Measurements from ENCODE around the gene GTF2H2.
"Not testable (repeated sequence)": the region's sequence is repeated elsewhere in the genome, so short reads cannot be mapped to it uniquely, and the experiment has no call there.

DNA sequence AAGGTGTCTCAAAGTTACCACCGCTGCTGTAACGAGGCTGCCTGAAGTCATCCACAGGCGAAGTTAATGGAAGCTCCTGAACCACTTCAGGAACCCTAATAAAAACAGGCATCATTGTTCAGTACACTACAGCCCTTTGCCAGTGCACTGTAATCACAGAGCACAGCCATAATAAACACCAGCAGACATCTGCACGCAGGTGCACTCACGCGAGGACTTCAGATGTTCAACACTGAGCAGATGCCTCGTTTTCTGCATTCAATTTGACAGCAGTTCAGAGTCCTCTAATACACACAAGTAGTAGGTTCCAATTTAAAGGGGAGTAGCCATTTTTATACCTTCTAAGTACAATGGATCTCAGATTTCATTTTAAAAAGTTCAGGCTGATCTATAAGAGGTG is 15.4 kb upstream of the GTF2H2 start:
- not testable (repeated sequence) for TF ChIP-seq CTCF (IDR thresholded peaks at IDR 0.05; ENCODE audit: low read length); EZH2 (IDR thresholded peaks at IDR 0.05; ENCODE audit: borderline replicate concordance, low read length)
